Mesenchymal stem cell (in vitro differentiated cells and primary cell): Measurements from ENCODE around the gene BBX.

Experiments used
- DNase-seq: peaks from one replicate; pipeline ENCODE4 v3.0.0-alpha.2; 2013
- H2AFZ ChIP-seq: one replicate; pipeline ENCODE4 v1.6.1; 2013; ENCODE audit warnings: low read depth, mild to moderate bottlenecking, control low read depth, inconsistent platforms, low read length, moderate library complexity
- H2AK5ac ChIP-seq: 2 replicates; pipeline ENCODE4 v1.6.1; 2013; ENCODE audit warnings: low read length, moderate library complexity, mild to moderate bottlenecking, inconsistent platforms; ENCODE audit not compliant: severe bottlenecking
- H2BK120ac ChIP-seq: one replicate; pipeline ENCODE4 v1.6.1; 2013; ENCODE audit warnings: low read depth, mild to moderate bottlenecking, inconsistent platforms, low read length, moderate library complexity
- H2BK12ac ChIP-seq, 2 experiments: one replicate each; pipeline ENCODE4 v1.6.1; 2013; ENCODE audit warnings: inconsistent platforms in 2 of 2, low read length in 2 of 2, mild to moderate bottlenecking in 2 of 2, moderate library complexity in 2 of 2, control low read depth in 1 of 2
- H2BK15ac ChIP-seq: one replicate; pipeline ENCODE4 v1.6.1; 2013; ENCODE audit warnings: mild to moderate bottlenecking, low read depth, inconsistent platforms; ENCODE audit not compliant: poor library complexity, severe bottlenecking
- H2BK5ac ChIP-seq: 2 replicates; pipeline ENCODE4 v1.6.1; 2013; ENCODE audit warnings: low read depth, mild to moderate bottlenecking, low read length, control low read depth, inconsistent platforms; ENCODE audit not compliant: poor library complexity, severe bottlenecking
- H3K14ac ChIP-seq, 2 experiments: one replicate each; pipeline ENCODE4 v1.6.1; 2013; ENCODE audit warnings: inconsistent platforms in 2 of 2, low read length in 2 of 2, control low read depth in 1 of 2, mild to moderate bottlenecking in 1 of 2, moderate library complexity in 1 of 2
- H3K18ac ChIP-seq, 2 experiments: one replicate each; pipeline ENCODE4 v1.6.1; 2013; ENCODE audit warnings: inconsistent platforms in 2 of 2, low read length in 2 of 2, control low read depth in 1 of 2, low read depth in 1 of 2, mild to moderate bottlenecking in 1 of 2
- H3K23ac ChIP-seq, 2 experiments: one replicate each; pipeline ENCODE4 v1.6.1; 2013; ENCODE audit warnings: inconsistent platforms in 2 of 2, low read length in 2 of 2, mild to moderate bottlenecking in 2 of 2, moderate library complexity in 2 of 2, control low read depth in 1 of 2
- H3K27ac ChIP-seq: 2 replicates; pipeline ENCODE4 v1.5.1; 2013; ENCODE audit warnings: mild to moderate bottlenecking, moderate library complexity, low read length, control low read depth, inconsistent platforms; ENCODE audit not compliant: poor library complexity, severe bottlenecking
- H3K27me3 ChIP-seq, 2 experiments: 2 replicates each; pipeline versions ENCODE4 v1.6.1 to v1.7.0; 2013; ENCODE audit warnings: low read length in 2 of 2, mild to moderate bottlenecking in 2 of 2, moderate library complexity in 2 of 2, control low read depth in 1 of 2, inconsistent platforms in 1 of 2; ENCODE audit not compliant: control insufficient read depth in 1 of 2, insufficient read depth in 1 of 2
- H3K36me3 ChIP-seq, 2 experiments: 2 replicates each; pipeline versions ENCODE4 v1.6.1 to v1.7.0; 2013; ENCODE audit warnings: low read length in 2 of 2, control low read depth in 1 of 2, inconsistent platforms in 1 of 2, low read depth in 1 of 2, mild to moderate bottlenecking in 1 of 2; ENCODE audit not compliant: insufficient read depth in 2 of 2, control insufficient read depth in 1 of 2
- H3K4ac ChIP-seq, 2 experiments: one replicate each; pipeline ENCODE4 v1.6.1; 2013; ENCODE audit warnings: inconsistent platforms in 2 of 2, low read length in 2 of 2, mild to moderate bottlenecking in 2 of 2, moderate library complexity in 2 of 2, control low read depth in 1 of 2, low read depth in 1 of 2
- H3K4me1 ChIP-seq: 2 replicates; pipeline ENCODE4 v1.6.1; 2013; ENCODE audit warnings: low read depth, low read length, control low read depth; ENCODE audit not compliant: control insufficient read depth, insufficient read depth
- H3K4me2 ChIP-seq: 2 replicates; pipeline ENCODE4 v1.6.1; 2013; ENCODE audit warnings: low read length, mild to moderate bottlenecking, inconsistent platforms; ENCODE audit not compliant: poor library complexity, severe bottlenecking
- H3K4me3 ChIP-seq, 2 experiments: 2 replicates each; pipeline versions ENCODE4 v1.5.1 to v1.7.0; 2013; ENCODE audit warnings: low read length in 2 of 2, mild to moderate bottlenecking in 2 of 2, control low read depth in 1 of 2, low read depth in 1 of 2; ENCODE audit not compliant: insufficient read depth in 1 of 2
- H3K79me1 ChIP-seq: replicated peaks from 2 replicates; pipeline ENCODE4 v1.6.1; 2013; ENCODE audit warnings: mild to moderate bottlenecking, control low read depth, low read length, inconsistent platforms; ENCODE audit not compliant: poor library complexity, severe bottlenecking
- H3K9ac ChIP-seq: 2 replicates; pipeline ENCODE4 v1.7.0; 2013; ENCODE audit warnings: mild to moderate bottlenecking, low read length, moderate library complexity
- H3K9me3 ChIP-seq: 2 replicates; pipeline ENCODE4 v1.7.0; 2013; ENCODE audit warnings: mild to moderate bottlenecking, low read length; ENCODE audit not compliant: control insufficient read depth
- H4K8ac ChIP-seq: one replicate; pipeline ENCODE4 v1.6.1; 2013; ENCODE audit warnings: inconsistent platforms, mild to moderate bottlenecking, low read length, moderate library complexity
- H4K91ac ChIP-seq: one replicate; pipeline ENCODE4 v1.6.1; 2013; ENCODE audit warnings: mild to moderate bottlenecking, low read length, inconsistent platforms
- WGBS: methylation state at CpG from one replicate; pipeline ENCODE4 v1.1.7; 2013; ENCODE audit warnings: mixed read lengths; 5-methylcytosine and 5-hydroxymethylcytosine counted together

The BBX gene

GRCh38 chr3:107508331-107508730 lies 14.4 kb upstream of the BBX start:
- Histone ChIP-seq H3K9ac (no peak overlapping the region), H2BK15ac (no peak overlapping the region), H3K18ac (no peak overlapping the region), H3K4me3 (no peak overlapping the region), H4K91ac (no peak overlapping the region), H4K8ac (no peak overlapping the region), H3K4me1 (no peaks in the 10 kb centered on the region), H3K9me3 (no peaks in the 10 kb centered on the region), H3K14ac (no peak overlapping the region), H3K23ac (no peak overlapping the region), H2BK120ac (no peak overlapping the region), H3K4ac (no peak overlapping the region), H3K79me1 (no peaks in the 10 kb centered on the region), H3K27me3 (no peaks in the 10 kb centered on the region), H3K27ac (no peak overlapping the region), H3K4me2 (no peak overlapping the region), H2BK12ac (no peak overlapping the region), H2AFZ (no peak overlapping the region), H2AK5ac (no peak overlapping the region), H3K36me3 (no peaks in the 10 kb centered on the region), H2BK5ac (no peak overlapping the region)
- WGBS = no CpG with 5 or more reads among the region's 2 CpGs
- no peak for DNase-seq

- no peak overlapping the region for H3K23ac ChIP-seq
- no peak overlapping the region for H4K8ac ChIP-seq
- H3K36me3 ChIP-seq = no peaks in the 10 kb centered on the region
- H2BK15ac ChIP-seq = no peak overlapping the region
- no peaks in the 10 kb centered on the region for H3K4me1 ChIP-seq
- H2BK120ac ChIP-seq = no peak overlapping the region
- H3K18ac ChIP-seq = no peak overlapping the region
- no peak overlapping the region for H2BK5ac ChIP-seq
- no peak overlapping the region for H4K91ac ChIP-seq
- H3K27me3 ChIP-seq = no peaks in the 10 kb centered on the region
- H3K4ac ChIP-seq = no peak overlapping the region
- H3K4me2 ChIP-seq = no peak overlapping the region
- H3K14ac ChIP-seq = no peak overlapping the region
- H2AK5ac ChIP-seq = no peak overlapping the region
- no peak overlapping the region for H2BK12ac ChIP-seq
- H3K9me3 ChIP-seq = no peaks in the 10 kb centered on the region
- no peak for DNase-seq
- no peak overlapping the region for H3K4me3 ChIP-seq
- H3K27ac ChIP-seq = no peak overlapping the region
- H2AFZ ChIP-seq = no peak overlapping the region
- H3K79me1 ChIP-seq = no peaks in the 10 kb centered on the region
- no peak overlapping the region for H3K9ac ChIP-seq
- WGBS = 95% methylated on average over 1 of the region's 1 CpG
These were observed 10.7 kb upstream of the BBX start for GRCh38 chr3:107512108-107512507.

- Histone ChIP-seq H3K4ac (no peak overlapping the region), H3K79me1 (no peaks in the 10 kb centered on the region), H2AK5ac (no peak overlapping the region), H3K9ac (no peak overlapping the region), H2BK120ac (no peak overlapping the region), H3K36me3 (no peaks in the 10 kb centered on the region), H2AFZ (no peak overlapping the region), H3K27me3 (no peaks in the 10 kb centered on the region), H2BK12ac (no peak overlapping the region), H4K8ac (no peak overlapping the region), H3K23ac (no peak overlapping the region), H3K14ac (no peak overlapping the region), H2BK5ac (no peak overlapping the region), H2BK15ac (no peak overlapping the region), H3K4me3 (no peak overlapping the region), H3K18ac (no peak overlapping the region), H3K4me2 (no peak overlapping the region), H3K9me3 (no peaks in the 10 kb centered on the region), H3K4me1 (no peaks in the 10 kb centered on the region), H4K91ac (no peak overlapping the region), H3K27ac (no peak overlapping the region)
- no CpG with 5 or more reads among the region's 1 CpG for WGBS
- DNase-seq = no peak
These were observed 8.3 kb upstream of the BBX start for GRCh38 chr3:107514453-107514852.

- H3K9me3 ChIP-seq = no peaks in the 10 kb centered on the region
- H2BK5ac ChIP-seq = no peak overlapping the region
- H2BK120ac ChIP-seq = no peak overlapping the region
- no peaks in the 10 kb centered on the region for H3K4me1 ChIP-seq
- H2BK15ac ChIP-seq = no peak overlapping the region
- no peak overlapping the region for H3K4ac ChIP-seq
- no peak for DNase-seq
- no peak overlapping the region for H3K14ac ChIP-seq
- H2AFZ ChIP-seq = no peak overlapping the region
- H2BK12ac ChIP-seq = no peak overlapping the region
- H3K36me3 ChIP-seq = no peaks in the 10 kb centered on the region
- no peak overlapping the region for H4K8ac ChIP-seq
- WGBS = no CpG with 5 or more reads among the region's 3 CpGs
- no peak overlapping the region for H3K23ac ChIP-seq
- no peak overlapping the region for H3K27ac ChIP-seq
- H3K4me2 ChIP-seq = no peak overlapping the region
- H3K27me3 ChIP-seq = no peaks in the 10 kb centered on the region
- no peak overlapping the region for H4K91ac ChIP-seq
- no peaks in the 10 kb centered on the region for H3K79me1 ChIP-seq
- H3K4me3 ChIP-seq = no peak overlapping the region
- no peak overlapping the region for H3K18ac ChIP-seq
- H3K9ac ChIP-seq = no peak overlapping the region
- H2AK5ac ChIP-seq = no peak overlapping the region
These were observed 6.3 kb upstream of the BBX start for GRCh38 chr3:107516475-107516874.
